ENCODE measurements around the gene GANAB. TPM values are rescaled to one million over a fixed set of nuclear protein-coding genes. Genes with fewer than 3 reads are reported as not detected.

Gene GANAB
- total RNA-seq, 4 donors from 2014 or later = 72.0 to 118 (median 91.4) TPM

DNA sequence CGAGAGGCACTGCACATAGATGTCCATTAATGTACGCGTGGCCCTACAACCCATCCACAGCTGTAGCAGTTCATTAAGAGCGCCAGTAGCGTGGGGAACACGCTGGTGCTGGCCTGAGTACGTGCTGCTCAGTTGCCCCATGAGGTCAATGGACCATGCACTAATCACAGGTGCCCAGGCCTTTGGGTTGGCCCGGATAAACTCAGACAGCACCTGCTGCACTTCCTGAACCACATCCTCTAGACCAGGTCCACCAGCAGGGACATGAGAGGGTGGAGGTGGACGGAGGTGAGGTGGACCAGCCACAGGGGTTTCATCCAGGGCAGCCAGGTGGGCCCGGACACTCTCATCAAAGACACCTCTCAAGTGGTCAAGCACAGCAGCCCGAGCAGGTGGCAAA is 3.1 kb upstream of the GANAB start:
- no peak overlapping the region for H3K4me3 ChIP-seq (ENCODE audit: low read depth, poor library complexity, severe bottlenecking)
- TF ChIP-seq, protein P1, sequence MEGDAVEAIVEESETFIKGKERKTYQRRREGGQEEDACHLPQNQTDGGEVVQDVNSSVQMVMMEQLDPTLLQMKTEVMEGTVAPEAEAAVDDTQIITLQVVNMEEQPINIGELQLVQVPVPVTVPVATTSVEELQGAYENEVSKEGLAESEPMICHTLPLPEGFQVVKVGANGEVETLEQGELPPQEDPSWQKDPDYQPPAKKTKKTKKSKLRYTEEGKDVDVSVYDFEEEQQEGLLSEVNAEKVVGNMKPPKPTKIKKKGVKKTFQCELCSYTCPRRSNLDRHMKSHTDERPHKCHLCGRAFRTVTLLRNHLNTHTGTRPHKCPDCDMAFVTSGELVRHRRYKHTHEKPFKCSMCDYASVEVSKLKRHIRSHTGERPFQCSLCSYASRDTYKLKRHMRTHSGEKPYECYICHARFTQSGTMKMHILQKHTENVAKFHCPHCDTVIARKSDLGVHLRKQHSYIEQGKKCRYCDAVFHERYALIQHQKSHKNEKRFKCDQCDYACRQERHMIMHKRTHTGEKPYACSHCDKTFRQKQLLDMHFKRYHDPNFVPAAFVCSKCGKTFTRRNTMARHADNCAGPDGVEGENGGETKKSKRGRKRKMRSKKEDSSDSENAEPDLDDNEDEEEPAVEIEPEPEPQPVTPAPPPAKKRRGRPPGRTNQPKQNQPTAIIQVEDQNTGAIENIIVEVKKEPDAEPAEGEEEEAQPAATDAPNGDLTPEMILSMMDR (IDR thresholded peaks at IDR 0.05) = no peak
- TF ChIP-seq POLR2A (IDR thresholded peaks at IDR 0.05) = no peak
- WGBS, 2 donors = 89 to 93% methylated on average over 11 of the region's 11 CpGs
- DNase-seq (ENCODE audit: low spot score in 2 of 2) = no peak
- intact Hi-C loops (cut with DNase I; ENCODE audit: low total_unique reads) = no loop called here

DNA sequence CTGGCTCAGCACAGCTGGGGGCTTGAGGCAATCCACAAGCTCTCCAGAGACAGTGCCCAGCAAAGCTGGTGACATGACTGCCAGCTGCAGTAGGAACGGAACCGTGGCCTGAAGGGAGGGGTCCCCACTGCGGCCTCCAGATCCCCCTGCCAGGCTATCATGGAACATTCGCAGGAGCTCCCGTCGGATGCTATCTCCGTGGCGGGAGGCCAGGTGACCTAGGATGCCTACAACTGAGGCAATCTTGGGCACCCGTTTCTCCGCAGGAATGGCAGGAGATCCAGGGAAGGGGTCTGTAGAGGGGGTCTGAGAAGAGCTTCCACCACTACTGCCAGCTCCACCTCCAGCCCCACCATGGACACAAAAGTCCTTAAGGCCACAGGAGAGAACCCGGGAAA is 2.6 kb upstream of the GANAB start:
- no peak for TF ChIP-seq POLR2A (IDR thresholded peaks at IDR 0.05)
- TF ChIP-seq, protein P1 (IDR thresholded peaks at IDR 0.05) = no peak
- whole genome bisulfite sequencing, 2 donors = 80 to 93% methylated on average over 5 to 11 of the region's 11 CpGs
- intact Hi-C loops (cut with DNase I; ENCODE audit: low total_unique reads) = no loop called here
- H3K4me3 ChIP-seq (ENCODE audit: low read depth, poor library complexity, severe bottlenecking) = no peak overlapping the region
- no peak for DNase-seq (ENCODE audit: low spot score in 2 of 2)

DNA sequence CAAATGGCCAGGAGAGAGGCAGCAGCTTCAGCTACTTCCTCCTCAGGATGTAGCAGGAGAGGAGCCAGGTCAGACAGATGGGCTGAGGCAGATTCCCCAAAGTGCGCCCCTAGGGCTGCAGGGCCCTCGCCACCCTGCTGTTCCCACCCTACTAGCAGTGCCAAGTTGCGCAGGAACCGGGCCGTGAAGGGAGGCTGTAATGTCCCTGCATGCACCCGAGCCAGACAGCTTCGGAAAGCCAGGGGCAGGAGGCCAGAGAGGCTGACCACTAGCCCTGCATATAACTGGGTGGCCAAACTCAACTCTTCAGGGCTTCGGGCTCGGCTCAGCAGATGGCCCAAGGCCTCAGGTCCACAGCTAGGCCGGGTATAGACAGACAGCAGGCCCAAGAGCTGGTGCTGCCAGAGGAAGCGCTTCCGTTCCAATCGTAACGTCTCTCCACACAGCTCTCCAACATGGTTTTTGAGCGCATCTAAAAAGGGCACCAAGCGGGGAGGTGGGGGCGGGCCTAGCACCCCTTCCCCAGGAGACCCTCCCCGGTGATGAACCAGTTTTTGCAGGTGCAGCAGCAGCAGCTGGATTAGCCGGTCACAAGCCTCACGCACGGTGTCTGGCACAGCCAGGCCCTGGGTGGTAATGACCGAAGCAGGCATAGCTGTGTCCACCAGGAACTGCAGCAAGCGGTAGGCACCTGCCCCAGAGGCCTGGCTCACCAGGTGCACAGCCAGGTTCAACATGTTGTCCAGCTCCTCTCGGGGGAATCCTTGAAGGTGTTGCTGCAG is 2.0 kb upstream of the GANAB start:
- intact Hi-C loops (cut with DNase I; ENCODE audit: low total_unique reads) = no loop called here
- no peak overlapping the region for H3K4me3 ChIP-seq (ENCODE audit: low read depth, poor library complexity, severe bottlenecking)
- no peak for TF ChIP-seq POLR2A (IDR thresholded peaks at IDR 0.05)
- TF ChIP-seq, protein P1 (IDR thresholded peaks at IDR 0.05) = no peak
- 86 to 89% methylated on average over 21 to 23 of the region's 24 CpGs for WGBS, 2 donors
- no peak for DNase-seq (ENCODE audit: low spot score in 2 of 2)

DNA sequence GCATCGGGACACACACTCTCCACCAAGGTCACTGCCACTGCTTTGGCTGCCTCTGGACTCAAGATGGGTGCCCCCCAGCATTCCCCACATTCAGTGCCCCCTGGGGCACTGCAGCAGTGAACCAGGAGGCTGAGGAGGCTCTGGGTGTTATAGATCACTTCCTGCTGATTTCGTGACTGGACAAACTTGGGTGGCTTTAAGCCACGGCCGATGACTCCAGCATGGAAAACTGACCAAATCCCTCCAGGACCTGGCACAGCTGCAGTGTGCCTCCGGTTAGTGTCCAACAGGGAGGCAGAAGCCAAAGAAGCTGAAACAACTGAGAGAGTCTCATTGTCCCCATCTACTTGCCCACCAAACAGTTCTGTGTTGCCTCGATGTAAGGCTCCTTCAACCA is 1.2 kb upstream of the GANAB start:
- H3K4me3 ChIP-seq (ENCODE audit: low read depth, poor library complexity, severe bottlenecking) = no peak overlapping the region
- TF ChIP-seq, protein P1 (IDR thresholded peaks at IDR 0.05) = no peak
- TF ChIP-seq POLR2A (IDR thresholded peaks at IDR 0.05) = no peak
- 70 to 91% methylated on average over 6 of the region's 6 CpGs for WGBS, 2 donors
- intact Hi-C loops (cut with DNase I; ENCODE audit: low total_unique reads) = no loop called here
- DNase-seq (ENCODE audit: low spot score in 2 of 2) = no peak

DNA sequence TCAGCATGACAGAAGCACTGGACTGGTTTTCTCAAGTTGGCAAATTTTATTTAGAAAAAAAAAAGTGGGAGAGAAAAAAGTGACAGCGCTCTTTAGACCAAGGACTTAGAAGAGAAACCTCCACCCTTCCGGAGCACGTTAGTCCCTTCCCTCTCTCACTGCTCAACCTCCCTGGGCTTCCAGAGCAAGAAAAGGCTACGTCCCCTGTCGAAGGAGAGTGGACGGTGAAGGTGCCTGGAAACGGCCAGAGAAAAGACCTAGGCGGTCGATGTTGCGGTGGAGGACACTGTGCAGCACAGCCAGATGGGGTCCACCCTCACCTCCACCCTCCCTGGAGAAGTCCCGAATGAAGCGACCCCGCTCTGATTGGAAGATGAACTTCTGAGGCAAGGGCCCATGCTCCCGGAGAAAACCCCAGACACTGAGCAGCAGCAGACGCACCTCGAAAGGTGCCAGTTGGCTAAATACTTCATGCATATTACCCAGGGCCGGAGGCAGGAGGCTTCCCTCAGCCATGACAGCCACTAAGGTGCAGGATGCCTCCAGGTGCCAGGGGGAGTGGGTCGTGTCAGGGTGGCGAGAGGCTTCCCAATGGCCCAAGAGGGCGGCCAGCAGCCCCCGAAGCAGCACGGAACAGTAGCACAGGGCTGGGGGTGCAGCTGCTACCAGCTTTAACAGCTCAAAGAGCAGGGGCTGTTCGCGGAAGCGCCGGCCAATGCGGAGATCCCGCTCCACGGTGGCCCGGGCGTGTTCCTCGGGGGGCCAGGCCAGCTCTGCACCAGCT is 604 bp upstream of the GANAB start:
- intact Hi-C loops (cut with DNase I; ENCODE audit: low total_unique reads) = no loop called here
- no peak overlapping the region for H3K4me3 ChIP-seq (ENCODE audit: low read depth, poor library complexity, severe bottlenecking)
- 57 to 60% methylated on average over 31 to 32 of the region's 32 CpGs for WGBS, 2 donors
- DNase-seq (ENCODE audit: low spot score in 2 of 2) = peak in 1 of 2 donors; percentile 31
- TF ChIP-seq POLR2A (IDR thresholded peaks at IDR 0.05) = no peak
- TF ChIP-seq, protein P1 (IDR thresholded peaks at IDR 0.05) = no peak
